Activated gamma-delta T cell (primary cell): ENCODE measurements around the gene AGRN.
"Not testable (repeated sequence)": the region's sequence is repeated elsewhere in the genome, so short reads cannot be mapped to it uniquely, and the experiment has no call there.

ENCODE experiments used
- DNase-seq: peaks from one replicate; lab custom pipeline; 2025; lab: John Stamatoyannopoulos, UW
- total RNA-seq, 2 donors: gene quantifications; one replicate each; lab custom pipeline; 2026; lab: John Stamatoyannopoulos, UW

Gene AGRN
- 36.2 to 57.0 reads per million in 2 donors for total RNA-seq

GRCh38 chr1:1020000-1020404 is at the start of gene AGRN:
Gene AGRN, plus strand, starts transcription at chr1:1020120. Its CDS starts 53 bp downstream, at chr1:1020173.
- no peak for DNase-seq

GRCh38 chr1:970242-970972 is 49.5 kb upstream of the AGRN start:
- no peak for DNase-seq

GRCh38 chr1:970973-971730 is 48.8 kb upstream of the AGRN start:
- DNase-seq = no peak

- no peak for DNase-seq
These were observed 48.0 kb upstream of the AGRN start for GRCh38 chr1:971751-972506.

- DNase-seq = no peak
These were observed 47.0 kb upstream of the AGRN start for GRCh38 chr1:972726-973458.

GRCh38 chr1:973459-974292 is 46.2 kb upstream of the AGRN start:
- no peak for DNase-seq

- no peak for DNase-seq
These were observed 45.7 kb upstream of the AGRN start for GRCh38 chr1:974293-974640.

GRCh38 chr1:974687-975328 is 45.1 kb upstream of the AGRN start:
- DNase-seq = no peak

- DNase-seq = no peak
These were observed 44.6 kb upstream of the AGRN start for GRCh38 chr1:975365-975764.

- no peak for DNase-seq
These were observed 43.8 kb upstream of the AGRN start for GRCh38 chr1:975896-976683.

- not testable (repeated sequence) for DNase-seq
These were observed 43.1 kb upstream of the AGRN start for GRCh38 chr1:976791-977190.

- no peak for DNase-seq
These were observed 41.7 kb upstream of the AGRN start for GRCh38 chr1:978069-978834.

GRCh38 chr1:978835-979743 is 40.8 kb upstream of the AGRN start:
- no peak for DNase-seq

GRCh38 chr1:979744-980072 is 40.2 kb upstream of the AGRN start:
- DNase-seq = no peak

GRCh38 chr1:980137-980571 is 39.8 kb upstream of the AGRN start:
- no peak for DNase-seq

- DNase-seq = no peak
These were observed 39.1 kb upstream of the AGRN start for GRCh38 chr1:980602-981395.

- DNase-seq = no peak
These were observed 38.4 kb upstream of the AGRN start for GRCh38 chr1:981491-981954.
